HG02885 (cell line): ENCODE measurements around the gene IL16.
"Not testable (repeated sequence)": the region's sequence is repeated elsewhere in the genome, so short reads cannot be mapped to it uniquely, and the experiment has no call there.

Experiments used
- ATAC-seq: cut with Tn5 transposase; IDR thresholded peaks from one replicate; pipeline ENCODE4 v1.9.1; 2021; ENCODE audit warnings: mild to moderate bottlenecking; ENCODE audit not compliant: unreplicated experiment, poor library complexity

The IL16 gene

GRCh38 chr15:81327516-81327915 is 130.8 kb downstream of the IL16 start:
- no peak for ATAC-seq

DNA sequence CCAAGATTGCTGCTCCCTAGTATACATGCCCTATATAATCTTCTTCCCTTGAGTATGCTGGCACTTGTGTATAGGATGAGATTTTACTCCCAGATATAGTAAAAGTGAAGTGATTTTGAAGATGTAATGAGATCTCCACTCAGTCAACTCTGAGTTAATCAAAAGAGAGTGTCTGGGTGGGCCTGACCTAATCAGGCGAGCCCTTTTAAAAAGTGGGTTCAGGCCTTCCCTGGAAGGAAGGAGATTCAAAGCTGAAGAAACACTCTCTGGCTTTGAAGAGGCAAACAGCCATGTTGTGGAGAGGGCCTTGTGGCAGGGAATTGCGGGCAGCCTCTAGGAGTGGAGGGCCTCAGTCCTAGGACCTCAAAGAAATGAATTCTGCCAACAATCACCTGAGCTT is 132.8 kb downstream of the IL16 start:
- no peak for ATAC-seq

GRCh38 chr15:81330366-81331090 is 133.8 kb downstream of the IL16 start:
- no peak for ATAC-seq

DNA sequence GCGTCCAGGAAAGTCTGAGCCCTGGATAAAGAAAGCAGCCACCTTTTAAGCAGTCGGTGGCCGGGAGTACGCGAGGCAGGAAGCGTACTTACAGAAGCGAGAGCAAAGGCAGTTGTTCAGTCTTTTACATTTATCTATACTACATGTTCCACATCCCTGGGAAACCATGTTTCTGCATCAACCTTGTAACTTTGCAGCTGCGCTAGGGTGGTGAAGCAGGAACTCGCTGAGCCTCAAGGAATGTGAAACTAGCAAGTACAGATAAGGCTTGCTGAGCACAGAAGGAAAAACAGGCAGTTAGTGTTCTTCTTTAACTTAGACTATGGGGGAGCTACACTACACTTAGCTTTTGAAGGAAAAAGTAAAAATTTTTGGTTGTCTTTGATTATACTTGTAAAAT is 134.5 kb downstream of the IL16 start:
- not testable (repeated sequence) for ATAC-seq

GRCh38 chr15:81331600-81331999 is 134.9 kb downstream of the IL16 start:
- ATAC-seq, result no peak

DNA sequence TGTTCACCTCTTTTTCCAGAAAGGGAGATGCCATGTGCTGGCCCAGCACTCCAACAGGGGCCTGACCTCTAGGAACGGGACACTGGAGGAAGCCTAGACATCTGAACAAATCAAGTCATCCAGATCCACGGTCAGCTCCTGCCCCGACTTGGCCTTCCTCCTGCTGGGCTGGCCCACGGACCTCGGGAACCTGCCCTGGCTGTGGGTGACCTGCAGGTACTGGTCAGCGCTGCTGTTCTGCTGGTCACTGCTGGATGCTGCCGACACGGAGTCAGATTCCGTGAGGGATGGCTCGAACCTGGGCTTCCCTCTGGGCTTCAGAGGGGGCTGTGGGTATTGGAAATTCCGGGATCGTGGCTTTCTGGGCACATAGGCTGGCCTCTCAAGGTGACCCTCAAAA is 135.6 kb downstream of the IL16 start:
- ATAC-seq, result no peak

DNA sequence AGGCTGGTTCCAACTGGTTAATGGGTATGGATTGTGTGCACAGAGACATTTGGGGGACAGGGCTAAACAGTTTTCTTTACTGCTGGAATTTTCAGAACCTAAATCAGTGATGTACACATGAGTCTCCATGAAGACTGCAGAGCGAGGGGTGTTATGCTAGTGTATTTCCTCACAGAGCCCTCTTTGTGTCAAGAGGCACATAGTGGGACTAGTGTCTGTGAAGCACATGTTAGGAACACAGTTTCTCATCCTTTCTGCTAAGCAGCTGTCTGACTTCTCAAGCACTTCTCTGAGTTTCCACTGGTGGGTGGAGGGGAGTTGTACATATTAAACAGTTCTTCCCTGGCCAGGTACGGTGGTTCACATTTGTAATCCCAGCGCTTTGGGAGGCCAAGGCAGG is 136.7 kb downstream of the IL16 start:
- ATAC-seq, result no peak

GRCh38 chr15:81334768-81335435 is 138.2 kb downstream of the IL16 start:
- ATAC-seq, result no peak

GRCh38 chr15:81335631-81336030 is 139.0 kb downstream of the IL16 start:
- ATAC-seq, result no peak

DNA sequence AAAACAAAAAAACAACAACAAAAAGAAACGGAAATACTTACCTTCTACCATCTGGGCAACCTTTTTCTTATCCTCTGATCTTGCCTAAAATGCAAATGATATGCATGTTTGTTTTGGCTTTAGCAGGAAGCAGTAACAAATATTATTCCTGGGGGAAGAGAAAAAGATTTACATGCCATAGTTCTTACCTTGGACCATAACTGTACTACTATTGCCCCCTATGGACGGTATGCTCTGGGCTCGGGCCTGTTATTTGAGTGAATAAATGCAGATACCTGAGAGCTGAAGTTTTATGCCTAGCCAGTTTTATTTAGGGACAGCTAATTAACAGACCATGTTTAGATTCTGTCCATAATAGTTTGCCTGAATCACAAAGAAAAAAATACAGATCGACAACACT is 139.9 kb downstream of the IL16 start:
- peak; percentile 59 for ATAC-seq

DNA sequence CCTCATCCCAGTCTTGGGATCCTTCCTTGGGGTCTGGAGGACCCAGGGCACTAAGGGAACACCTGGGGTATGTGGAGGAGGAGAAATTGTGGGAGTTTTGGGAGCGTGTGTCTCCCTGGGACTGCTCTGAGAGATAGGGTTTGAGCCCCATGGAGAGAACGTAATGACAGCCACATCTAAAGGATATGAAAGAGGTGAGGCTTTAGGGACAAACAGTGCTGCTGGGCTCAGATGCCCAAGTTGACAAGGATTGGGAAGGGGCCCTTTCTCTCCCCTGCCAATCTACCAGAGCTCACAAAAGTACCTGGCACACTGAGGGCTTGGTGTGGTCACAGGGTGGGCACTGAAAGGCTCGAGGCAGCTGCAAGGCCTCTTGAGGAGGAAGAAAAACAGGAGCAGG is 140.6 kb downstream of the IL16 start:
- no peak for ATAC-seq

GRCh38 chr15:81337713-81338157 is 141.1 kb downstream of the IL16 start:
- no peak for ATAC-seq

GRCh38 chr15:81338170-81339007 is 141.7 kb downstream of the IL16 start:
- ATAC-seq, result no peak

DNA sequence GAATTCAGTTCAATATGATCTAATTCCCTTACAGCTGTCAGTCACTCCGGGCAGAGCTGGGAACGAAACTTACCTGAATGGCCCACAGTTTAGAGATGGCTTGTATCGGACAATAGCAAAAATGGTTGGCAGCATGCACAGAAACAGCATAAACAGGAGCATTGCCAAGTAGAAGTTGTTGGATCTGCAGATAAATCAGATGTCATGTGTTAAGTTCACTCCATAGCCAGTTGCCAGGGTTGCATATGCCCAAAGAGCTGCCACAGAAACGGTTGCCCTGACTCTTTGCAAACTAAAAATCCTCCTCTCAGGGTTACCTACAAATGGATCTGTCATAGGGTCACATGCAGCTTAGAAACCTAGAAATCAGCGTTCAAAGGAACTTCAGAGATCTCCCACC is 142.6 kb downstream of the IL16 start:
- no peak for ATAC-seq

DNA sequence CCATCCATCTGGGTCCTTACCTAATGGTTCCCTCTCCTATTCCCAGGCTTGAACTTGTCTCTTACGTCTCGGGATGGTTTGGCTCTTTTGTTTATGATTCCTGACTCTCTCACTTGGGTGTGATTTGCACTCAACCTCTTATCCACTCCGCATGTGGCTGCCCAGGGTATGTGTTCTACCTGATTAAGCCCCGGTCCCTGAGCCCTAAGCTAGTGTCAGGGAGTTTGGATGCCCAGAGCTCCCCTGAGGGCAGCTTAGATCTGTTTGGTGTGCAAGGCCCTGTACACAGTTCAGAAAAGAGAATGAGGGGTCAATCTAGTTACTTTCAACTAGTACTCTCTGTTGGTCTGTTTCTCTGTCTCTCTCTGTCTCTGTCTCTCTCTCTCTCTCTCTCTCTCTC is 143.2 kb downstream of the IL16 start:
- ATAC-seq, result no peak

DNA sequence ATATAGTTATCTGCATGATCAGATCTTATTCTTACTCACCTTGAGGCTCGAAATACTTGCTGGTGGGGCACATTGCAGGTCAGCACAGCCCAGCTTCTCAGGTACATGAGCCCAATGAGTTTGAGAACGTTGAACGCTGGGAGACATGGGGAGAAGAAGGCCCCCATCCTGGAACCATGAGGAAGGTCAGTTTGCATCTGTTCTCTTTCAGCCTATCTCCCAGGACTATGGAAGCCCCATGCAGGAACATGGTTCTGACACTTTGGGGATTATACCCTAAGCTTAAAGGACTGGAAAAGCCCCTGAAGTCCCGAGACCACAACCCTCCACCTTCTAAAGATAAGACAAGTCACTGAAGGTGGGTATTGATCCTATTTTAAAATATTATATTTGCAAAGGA is 144.7 kb downstream of the IL16 start:
- no peak for ATAC-seq

GRCh38 chr15:81343371-81343770 is 146.7 kb downstream of the IL16 start:
- ATAC-seq, result no peak

DNA sequence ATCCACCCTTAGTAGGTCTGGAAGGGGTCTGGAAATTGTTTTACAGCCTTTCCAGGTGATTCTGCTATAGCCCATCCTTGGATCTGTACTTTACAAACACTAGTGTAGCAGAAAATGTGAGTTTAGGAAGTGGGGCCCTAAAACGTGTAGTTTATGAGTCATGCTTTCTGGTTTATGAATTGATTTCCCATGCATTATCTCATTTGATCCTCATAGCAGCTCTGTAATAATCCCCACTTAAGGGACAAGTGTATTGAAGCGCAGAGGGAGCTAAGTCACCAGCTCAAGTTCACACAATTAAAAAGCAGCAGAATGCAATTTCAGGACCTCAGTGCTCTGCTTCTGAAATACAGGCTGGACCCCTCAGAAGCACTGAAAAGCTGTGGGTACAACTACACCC is 149.9 kb downstream of the IL16 start:
- no peak for ATAC-seq

GRCh38 chr15:81347910-81348309 is 151.2 kb downstream of the IL16 start:
- ATAC-seq, result no peak

- ATAC-seq, result not testable (repeated sequence)
These were observed 152.0 kb downstream of the IL16 start for GRCh38 chr15:81348691-81349090.

DNA sequence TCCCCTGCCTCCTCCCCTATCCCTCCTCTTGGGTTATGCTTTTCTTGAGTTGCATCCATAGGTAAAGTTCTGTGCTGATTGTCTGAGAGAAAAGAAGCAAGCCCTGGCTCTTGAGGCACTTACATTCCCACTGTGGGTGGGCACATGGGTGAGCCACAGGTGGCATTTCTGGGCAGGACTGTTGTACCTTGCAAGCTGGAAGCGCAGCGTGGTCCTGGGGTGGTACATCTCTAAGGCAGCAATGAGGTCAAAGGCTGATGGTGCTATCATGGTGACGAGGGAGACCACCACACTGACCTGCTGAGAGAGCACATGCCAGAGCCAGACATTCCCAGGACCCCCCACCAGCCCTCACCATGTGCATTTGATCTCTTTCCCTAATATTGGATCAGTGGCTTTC is 152.6 kb downstream of the IL16 start:
- ATAC-seq, result no peak
